Kidney tubule cell (primary cell): ENCODE measurements around the gene PMCH.
A peak's percentile ranks its signal among the peaks of the same experiment; 100 is the strongest.
"Not testable (repeated sequence)": the region's sequence is repeated elsewhere in the genome, so short reads cannot be mapped to it uniquely, and the experiment has no call there.

Source experiments
- DNase-seq: peaks from one replicate; pipeline ENCODE4 v3.0.0-alpha.2; 2018; ENCODE audit warnings: low spot score

Gene PMCH, protein sequence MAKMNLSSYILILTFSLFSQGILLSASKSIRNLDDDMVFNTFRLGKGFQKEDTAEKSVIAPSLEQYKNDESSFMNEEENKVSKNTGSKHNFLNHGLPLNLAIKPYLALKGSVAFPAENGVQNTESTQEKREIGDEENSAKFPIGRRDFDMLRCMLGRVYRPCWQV

DNA sequence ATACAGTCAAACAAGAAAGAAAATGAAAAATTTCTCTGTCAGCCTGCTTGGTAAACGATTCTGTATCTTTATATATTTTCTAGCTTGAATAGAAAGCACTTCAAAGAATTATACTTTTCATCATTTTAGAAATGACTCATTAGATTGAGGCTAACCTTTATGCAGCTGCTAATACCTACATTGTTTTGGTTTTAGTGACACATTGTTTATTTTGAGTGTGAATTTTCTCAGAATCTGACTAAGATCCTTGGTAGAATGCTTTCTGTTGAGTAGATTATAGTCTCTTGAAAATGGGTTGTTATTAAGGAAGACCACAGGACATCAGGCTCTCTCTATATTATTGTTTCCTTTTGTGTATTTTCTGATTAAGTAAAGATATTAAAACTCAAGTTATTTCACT, at the start of gene PMCH:
PMCH (minus strand) TSS at position 45 of the 400 bp plus-strand sequence. CDS start 63 bp downstream, outside the sequence.
- DNase-seq, result peak; percentile 54

DNA sequence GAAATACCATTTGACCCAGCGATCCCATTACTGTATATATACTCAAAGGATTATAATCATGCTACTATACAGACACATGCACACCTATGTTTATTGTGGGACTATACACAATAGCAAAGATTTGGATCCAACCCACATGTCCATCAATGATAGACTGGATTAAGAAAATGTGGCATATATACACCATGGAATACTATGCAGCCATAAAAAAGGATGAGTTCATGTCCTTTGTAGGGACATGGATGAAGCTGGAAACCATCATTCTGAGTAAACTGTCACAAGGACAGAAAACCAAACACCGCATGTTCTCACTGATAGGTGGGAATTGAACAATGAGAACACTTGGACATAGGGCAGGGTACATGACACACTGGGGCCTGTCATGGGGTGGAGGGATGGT, 43.2 kb upstream of the PMCH start:
- DNase-seq, result not testable (repeated sequence)

DNA sequence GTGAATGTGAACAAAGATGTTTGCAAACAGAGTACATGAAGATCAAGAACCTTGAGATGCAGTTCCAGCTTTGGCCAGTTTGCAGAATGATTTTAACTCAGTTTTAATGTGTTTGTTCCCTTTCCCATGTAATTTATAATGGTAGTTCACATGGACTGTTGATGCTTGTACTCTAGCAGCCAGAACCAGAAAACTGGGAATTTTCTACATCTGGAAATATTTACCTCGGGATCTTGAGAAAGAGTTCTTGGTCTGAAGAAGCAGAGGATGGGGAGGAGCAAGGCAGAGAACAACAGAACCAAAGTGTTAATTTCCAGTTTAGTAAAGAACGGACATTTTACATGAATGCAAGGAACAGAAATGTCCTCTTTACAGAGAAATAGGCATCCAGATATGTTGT, 37.0 kb upstream of the PMCH start:
- DNase-seq, result no peak

DNA sequence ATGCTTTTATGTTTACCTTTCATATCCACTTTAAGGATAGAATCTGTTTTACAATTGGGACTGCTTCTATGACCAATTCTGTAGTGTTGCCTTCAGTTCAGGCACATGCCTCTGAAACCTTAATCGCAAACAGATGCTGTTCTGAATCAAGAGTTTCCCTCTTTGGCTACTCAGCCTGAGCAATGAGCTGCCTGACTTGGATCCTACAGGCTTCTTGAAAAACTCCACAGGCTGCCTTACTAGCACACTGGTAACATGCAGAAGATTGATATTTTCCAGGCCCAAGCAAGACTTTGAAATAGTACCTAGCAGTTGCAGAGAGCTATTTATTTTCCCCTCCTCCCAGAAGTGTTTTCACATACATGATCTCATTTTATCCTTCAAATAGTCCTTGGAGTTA, 34.8 kb upstream of the PMCH start:
- no peak for DNase-seq

DNA sequence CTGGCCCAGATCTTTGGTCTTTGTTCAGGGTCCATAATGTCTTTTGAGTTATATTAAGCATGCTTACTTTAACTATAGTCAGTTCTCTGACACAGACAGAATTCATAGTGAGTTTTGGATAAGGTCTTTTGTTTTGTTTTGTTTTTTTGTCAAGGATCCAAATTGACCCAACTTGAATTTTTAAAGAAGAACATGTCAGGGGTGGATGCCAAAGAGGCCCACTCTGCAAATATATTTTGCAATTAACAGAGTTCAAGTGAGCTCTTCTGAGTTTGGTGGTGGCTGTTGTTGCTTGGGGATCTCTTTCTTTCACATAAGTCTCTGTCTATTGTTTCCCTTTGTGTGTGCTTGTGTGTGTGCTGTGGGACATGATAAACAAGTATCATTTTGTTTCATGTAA, 34.4 kb upstream of the PMCH start:
- DNase-seq, result no peak

DNA sequence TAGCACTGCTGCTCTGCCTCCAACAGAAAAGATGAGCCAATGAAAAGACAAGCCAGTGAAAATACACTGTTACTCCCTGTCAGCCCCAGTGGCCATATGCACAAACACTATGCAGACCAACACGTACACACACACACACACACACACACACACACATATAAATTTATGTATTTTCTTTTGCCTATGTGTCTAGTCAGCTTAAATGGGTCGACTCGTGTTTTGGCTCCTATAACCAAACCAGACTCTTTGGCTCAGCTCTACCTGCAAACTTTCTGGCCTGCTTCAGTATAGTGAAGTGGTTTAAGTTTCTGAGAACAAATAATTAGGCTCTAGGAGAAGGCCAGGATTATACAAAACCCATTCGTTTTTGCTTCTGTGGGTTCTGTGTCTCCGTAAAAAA, 30.3 kb upstream of the PMCH start:
- DNase-seq, result no peak

DNA sequence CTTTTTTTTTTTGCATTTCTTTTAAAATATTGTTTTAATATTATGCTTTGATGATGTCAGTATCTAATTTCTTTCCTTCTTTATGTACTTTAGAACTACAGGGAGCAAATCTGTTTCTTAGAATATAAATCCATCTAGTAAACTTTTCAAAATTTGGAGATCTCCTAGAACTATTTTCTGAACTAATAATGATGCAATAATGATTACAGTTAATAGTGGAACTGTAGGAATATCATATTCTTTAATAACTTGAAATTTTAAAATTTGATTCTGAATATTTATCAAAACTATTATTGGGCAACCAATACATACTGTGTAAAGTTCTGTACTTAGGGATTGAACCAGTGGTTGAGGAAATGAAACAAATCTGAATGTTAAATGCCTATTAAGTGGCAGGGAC, 23.1 kb upstream of the PMCH start:
- no peak for DNase-seq

DNA sequence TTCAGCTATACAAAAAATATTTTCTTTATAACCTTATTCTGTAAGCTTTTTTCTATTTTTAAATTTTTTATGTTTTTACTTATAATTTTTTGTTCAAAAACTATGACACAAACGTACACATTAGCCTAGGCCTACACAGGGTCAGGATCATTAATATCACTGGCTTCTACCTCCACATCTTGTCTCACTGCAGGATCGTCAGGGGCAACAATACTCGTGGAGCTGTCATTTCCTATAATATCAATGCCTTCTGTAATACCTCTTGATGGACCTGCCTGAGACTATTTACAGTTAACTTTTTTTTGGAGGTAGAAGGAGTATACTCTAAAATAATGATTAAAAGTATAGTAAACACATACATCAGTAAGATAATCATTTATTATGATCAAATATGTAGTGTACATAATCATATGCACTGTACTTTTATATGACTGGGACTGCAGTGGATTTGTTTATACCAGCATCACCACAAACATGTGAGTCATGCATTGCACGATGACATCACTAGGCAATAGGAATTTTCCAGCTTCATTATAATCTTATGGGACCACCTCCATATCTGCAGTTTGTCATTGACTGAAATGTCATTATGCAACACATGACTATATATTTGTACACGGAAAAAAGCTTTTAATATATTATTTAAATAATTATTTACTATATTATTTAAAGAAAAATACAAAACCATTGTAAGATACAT, 18.5 kb upstream of the PMCH start:
- peak; percentile 23 for DNase-seq

DNA sequence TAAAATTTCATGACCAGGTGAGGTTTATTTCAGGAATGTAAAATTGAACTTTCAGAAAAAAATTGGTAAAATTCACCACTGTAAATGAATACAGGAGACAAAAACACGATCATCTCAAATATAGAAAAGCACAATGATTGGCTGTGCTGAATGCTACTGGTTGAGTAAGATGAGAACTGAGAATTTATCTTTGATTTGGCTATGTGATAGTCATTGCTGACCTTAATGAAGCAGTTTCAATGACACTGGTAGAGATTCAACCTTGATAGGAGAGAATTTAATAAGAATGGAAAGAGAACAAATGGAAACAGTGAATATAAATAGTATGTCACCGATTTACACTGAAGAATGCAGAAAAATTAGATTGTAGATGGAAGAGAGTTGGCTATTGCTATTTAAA, 6.4 kb upstream of the PMCH start:
- DNase-seq, result no peak

DNA sequence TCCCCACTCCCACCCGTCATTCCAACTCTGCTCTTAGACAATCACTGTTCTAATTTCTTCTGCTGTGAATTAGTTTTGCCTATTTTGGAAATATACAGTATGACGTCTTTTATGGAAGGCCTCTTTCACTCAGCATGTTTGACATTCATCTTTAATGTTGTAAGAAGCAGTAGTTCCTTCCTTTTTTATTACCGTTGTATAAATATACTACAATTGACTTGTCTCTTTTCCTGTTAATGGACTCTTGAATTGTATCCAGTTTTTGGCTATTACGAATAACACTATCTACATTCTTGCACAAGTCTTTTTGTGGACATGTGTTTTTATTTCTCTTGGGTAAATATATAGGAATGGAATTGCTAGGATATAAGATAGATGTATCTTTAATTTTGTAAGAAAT, 4.9 kb upstream of the PMCH start:
- no peak for DNase-seq

DNA sequence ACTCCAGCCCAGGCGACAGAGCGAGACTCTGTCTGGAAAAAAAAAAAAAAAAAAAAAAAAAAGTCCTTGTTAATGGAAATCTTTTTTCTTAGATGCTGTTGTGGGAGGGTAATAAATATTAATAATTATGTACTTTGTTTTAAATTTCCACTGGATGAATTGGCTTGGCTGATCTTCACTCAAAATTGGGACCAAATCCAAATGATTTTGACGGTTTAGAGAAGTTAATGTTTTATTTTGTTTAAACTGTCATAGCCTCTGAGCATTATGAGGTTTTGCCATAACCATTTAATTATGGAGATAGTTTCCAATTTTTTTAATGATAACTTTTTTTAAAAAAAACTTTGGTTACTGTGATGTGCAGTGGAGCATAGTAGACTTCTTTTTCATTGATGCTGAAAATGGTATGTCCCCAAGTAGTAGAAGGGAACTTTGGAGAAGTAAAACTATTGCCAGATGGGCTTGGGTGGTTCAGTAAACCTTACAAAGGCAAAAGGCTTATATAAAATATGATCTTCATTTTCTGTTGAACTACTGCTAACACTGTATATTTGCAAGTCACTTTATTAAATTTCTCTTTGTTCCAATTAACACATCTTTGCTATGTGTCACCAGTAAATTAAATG, 3.9 kb upstream of the PMCH start:
- no peak for DNase-seq

DNA sequence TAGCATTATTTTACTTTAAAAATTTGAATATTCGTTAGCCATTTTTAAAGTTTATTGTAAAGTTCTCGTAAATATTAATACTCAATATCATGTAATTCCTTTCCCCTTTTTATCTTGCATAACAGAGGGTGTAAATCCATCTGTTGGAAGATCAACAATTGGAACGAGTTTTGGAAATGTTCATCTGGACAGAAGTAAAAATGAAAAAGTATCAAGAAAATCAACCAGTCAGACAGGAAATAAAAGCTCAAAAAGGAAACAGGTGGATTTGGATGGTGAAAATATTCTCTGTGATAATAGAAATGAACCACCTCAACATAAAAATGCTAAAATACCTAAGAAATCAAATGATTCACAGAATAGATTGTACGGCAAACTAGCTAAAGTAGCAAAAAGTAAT, 1.8 kb downstream of the PMCH start:
- no peak for DNase-seq

DNA sequence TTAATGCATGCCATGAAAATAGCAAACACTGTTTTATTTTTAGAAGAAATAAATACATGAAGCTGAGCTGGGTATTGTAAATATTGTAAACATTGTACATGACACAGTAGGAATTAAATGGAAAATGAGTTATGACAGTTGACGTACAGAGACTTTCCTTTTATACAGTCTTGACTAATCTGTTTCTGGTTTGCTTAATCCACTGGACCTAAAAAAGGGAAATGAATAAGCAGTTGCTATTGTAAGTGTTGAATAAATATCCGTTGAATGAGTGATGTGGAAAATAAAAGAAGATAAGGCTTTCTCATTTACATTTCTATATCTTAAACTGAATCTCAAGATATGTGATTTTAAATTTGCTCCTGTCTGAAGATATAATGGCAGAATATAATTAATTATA, 15.0 kb downstream of the PMCH start:
- DNase-seq, result no peak

DNA sequence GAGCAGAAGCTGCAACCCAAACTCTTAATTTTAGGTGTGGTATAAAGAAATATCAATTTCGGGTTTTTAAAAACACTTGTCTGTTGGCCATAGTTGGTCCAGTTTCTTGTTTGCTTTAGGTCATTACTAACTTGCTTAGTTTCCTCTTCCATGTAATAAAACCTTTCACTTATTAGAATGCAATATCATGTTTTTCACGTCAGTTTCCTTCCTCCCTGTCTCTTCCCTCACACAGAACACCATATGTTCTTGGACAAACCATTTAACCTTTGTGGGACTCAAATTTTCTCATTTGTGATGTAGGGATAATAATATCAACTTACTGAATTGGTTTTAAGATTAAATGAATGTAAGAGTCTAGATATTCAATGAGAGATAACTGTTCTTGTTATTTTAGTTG, 22.9 kb downstream of the PMCH start:
- DNase-seq, result no peak

DNA sequence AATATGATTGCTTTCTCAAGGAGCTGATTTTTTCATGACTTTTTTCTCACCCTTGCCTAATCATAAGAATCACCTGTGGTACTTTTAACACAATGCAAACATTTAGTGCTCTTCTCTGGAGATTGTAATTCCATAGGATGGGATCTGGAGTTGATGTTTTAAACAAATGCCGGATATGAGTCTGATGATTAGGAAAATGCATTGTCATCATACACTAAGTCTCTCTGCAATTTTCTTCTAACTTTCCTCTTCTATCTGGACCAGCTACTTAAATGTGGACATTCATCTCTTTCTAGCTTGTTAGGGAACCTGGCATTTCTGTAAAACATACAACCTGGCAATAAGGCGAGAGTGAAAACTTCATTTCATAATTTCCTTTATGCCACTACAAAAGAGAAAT, 23.5 kb downstream of the PMCH start:
- no peak for DNase-seq

DNA sequence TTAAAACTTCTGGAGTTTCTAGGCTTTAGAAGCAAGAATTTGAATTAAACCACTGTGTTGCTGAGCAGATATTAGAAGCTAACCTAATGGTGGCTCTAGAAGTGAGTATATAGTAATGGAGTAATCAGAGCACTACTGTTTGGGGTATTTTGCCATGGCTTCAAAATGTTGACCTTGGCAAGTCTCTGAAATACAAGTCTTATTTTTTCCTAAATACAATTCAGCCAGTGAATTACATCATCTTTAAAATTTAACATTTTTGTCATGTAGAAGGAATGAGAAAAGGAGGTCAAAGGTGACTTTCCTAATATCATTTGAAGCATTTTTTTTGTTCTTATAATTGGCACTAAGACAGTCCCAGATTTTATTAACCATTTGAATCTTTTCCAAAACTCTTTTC, 25.2 kb downstream of the PMCH start:
- DNase-seq, result peak; percentile 21

DNA sequence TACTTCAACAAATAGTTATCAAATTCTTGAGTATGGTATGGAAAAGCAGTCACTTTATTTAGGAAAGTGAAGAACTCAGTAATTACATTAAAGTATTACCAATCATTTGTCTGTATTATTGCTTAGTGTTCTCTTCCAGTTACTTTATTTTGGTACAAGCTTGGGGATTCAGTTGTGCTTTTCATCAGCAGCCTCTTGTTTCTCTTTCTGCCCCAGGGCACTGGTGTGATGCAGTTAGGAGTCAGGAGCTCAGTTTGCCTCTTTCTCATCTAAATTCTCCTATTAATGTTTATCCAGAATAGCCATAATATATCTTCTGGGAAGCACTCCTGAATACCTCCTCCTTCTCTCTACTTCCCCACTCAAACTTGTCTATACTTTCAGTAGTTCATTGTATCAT, 25.7 kb downstream of the PMCH start:
- DNase-seq, result peak; percentile 4

DNA sequence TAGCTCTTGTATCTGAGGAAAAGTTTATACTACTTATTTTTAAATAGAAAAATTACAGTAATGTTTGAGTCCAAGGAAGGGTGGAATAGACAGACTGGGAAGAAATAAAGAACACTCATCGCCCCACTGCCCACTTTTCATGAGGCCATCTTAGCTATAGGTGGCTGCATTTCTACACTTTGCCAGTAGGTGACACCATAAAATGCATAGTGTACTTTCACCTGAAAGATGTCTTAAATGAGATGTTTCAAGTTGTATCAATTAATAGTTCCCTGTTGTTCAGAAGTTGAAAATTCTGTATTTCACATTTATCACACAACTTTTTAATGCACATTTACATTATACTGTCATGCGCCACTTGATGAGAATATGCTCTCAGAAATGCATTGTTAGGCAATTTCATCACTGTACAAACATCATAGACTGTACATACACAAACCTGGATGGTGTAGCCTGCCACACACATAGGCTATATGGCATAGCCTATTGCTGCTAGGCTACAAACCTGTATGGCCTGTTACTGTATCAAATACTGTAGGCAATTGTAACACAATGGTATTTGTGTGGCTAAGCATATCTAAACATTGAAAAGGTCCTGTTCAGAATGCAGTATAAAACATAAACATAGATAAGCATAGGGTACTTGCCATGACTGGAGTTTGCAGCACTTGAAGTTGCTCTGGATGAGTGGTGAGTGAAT, 27.6 kb downstream of the PMCH start:
- DNase-seq, result peak; percentile 22

DNA sequence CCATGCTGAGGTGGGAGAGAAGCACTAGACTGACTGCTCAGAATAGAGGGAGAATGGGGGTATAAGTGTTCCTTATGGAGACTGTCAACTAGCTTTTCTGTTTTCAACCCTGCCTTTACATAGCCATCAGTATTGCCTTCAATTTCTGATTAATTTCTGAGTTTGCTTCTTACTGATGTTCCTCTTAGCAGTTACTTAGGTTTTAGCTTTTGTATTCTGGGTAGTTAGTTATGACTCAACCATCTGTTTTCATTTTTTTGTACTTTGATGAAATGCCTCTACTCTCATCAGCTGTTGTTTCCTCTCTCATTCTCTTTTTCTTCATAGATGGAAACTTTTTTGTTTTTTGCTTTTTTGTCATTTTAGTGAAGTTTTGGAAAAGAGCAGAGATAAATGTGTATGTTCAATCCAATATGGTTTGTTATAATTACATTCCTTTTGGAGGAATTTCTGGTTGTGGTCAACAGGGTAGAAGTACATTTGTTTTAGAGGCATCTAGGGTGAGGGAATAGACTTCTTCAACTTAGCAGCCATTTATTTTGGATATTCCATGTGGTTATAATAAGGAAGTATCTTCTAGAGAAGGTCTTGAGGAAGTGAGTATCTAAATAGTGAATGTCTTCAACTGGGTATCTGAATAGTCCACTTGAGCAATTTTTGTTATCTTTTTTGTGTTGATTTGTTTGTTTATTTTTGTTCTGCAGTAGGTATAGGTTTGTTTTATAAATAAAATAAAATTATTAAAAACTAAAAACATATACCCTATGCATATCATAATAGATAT, 29.6 kb downstream of the PMCH start:
- DNase-seq, result no peak

DNA sequence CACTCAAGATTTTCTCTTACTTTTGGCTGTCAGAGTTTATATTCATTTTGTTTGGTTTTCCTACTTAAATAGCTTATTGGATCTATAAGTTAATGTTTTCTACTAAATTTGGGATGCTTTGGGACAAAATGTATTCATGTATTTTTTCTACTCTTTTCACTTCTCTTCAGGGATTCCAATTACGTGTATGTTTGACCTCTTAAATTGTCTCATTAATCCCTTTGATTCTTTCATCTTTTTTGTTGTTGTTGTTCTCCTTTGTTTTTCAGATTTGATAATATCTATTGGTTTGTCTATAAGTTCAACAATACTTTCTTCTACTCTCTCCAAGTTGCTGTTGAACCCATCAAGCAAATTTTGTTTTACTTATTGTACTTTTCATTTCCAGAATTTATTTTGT, 34.2 kb downstream of the PMCH start:
- no peak for DNase-seq

DNA sequence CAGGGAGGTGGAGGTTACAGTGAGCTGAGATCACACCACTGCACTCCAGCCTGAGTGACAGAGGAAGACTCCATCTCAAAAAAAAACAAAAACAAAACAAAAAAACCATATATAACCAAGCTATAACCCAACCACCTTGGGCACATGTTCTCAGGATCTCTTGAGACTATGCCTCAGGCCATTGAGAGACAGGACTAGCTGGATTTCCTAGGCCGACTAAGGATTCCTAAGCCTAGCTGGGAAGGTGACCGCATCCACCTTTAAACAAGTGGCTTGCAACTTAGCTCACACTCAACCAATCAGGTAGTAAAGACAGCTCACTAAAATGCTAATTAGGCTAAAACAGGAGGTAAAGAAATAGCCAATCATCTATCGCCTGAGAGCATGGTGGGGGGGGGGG, 42.4 kb downstream of the PMCH start:
- DNase-seq, result not testable (repeated sequence)

DNA sequence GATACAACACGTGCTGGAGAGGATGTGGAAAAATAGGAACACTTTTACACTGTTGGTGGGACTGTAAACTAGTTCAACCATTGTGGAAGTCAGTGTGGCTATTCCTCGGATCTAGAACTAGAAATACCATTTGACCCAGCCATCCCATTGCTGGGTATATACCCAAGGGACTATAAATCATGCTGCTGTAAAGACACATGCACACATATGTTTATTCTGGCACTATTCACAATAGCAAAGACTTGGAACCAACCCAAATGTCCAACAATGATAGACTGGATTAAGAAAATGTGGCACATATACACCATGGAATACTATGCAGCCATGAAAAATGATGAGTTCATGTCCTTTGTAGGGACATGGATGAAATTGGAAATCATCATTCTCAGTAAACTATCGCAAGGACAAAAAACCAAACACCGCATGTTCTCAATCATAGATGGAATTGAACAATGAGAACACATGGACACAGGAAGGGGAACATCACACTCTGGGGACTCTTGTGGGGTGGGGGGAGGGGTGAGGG, 50.5 kb downstream of the PMCH start:
- not testable (repeated sequence) for DNase-seq
